Anterior cingulate cortex (tissue), 58 donors: ENCODE results near the gene WDR35.
"Not testable (repeated sequence)": the region's sequence is repeated elsewhere in the genome, so short reads cannot be mapped to it uniquely, and the experiment has no call there.

Experiments used
- DNase-seq, 58 donors: peaks; one replicate each; lab custom pipeline; 2025; lab: John Stamatoyannopoulos, UW

WDR35 gene

DNA sequence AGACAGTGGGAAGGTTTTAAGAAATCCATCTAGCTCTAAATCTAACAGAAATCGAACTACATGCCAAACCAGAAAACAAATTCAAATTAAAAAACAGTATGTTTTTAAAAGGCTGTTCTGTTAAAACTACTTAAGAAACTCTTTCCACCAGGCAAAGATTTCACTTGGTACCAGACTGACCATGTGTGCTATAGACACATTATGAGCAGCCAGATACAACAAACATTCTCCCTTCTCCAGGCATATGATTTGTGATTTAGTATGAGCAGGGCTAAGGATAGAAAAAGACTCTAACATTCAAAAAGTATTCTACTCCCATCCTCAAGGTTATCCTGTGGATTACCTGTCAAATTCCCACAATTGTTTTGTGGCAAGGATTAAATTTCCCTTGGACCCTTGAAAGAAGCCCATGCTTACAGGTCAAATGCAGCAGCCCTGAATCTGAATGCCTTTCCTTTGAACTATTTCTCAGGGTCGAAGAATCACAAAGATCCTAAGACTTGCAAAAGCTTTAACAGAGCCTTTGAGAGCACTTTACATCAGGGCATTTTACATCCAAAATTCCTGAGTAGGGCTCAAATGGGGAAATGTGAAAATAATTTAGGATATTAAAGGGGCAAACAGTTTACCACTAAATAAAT is 45.6 kb downstream of the WDR35 start:
- DNase-seq = no peak

DNA sequence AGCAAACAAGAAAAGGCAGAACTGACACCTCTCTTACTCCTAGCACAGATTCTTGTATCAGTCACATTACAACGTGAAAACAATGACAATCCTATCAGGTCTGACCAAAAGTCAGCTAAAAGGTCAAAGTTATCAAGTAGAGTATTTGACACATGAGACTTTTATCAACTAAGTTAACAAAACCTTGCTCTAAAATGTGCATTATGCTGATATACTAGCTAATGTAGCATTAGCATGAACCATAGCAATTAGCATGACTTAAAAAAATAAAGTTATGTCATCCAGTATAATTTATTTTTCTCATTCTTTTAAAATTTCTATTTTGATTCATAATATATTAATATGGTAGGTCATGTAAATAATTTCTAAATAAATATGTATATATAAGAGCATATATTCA is 46.7 kb downstream of the WDR35 start:
- DNase-seq = no peak

DNA sequence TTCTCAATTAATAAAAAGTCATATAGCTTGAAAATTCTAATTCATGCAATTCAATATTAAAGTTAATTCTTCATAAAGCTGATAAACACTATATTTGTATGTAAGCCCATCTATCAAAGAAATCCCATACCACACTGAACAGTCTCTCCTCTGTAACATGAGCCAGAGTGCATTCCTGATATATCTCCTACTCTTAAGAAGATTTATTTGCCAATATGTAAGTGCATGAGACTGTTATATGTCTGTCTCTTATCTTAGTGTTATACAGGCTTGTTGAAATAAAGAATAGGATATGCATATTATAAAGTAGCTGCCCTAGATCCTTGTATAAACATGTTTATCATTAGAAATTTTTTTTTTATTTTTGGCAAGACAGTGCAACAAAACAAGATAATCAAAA is 47.7 kb downstream of the WDR35 start:
- DNase-seq = no peak

DNA sequence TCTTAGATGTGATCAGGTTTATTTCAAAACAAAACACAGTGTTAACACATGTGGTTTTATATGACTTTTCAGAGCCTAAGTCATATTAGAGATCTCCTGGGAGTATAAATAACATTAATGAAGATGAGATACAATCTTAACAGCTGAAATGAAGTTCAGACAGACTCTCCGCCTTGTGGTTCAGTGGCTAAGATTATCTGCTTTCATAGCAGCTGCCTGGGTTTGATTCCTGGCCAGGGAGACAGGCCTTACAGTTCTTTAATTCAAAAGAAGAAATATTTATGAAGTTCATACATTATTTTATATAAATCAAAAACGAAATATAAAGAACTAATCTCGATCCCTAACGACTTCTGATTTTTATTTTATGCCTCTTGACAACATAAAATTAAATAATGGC is 52.9 kb downstream of the WDR35 start:
- no peak for DNase-seq

DNA sequence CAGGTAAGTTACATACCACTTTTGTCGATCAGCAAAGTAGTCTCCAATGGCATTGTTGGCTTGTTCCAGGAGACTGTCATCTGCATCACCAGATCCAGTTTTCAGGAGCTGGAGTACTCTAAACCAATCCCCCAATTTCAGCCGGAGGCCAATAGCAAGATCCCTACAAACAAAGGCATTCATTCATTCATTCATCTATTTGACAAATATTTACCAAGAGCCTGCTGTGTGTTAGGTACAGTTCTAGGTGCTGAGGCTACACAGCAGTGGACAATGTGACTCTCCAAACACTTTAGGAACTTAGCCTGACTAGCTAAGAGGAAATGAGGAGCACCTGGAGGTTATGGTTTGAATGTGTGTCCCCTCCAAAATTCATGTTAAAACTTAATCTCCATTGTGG is 53.7 kb downstream of the WDR35 start:
- no peak for DNase-seq

DNA sequence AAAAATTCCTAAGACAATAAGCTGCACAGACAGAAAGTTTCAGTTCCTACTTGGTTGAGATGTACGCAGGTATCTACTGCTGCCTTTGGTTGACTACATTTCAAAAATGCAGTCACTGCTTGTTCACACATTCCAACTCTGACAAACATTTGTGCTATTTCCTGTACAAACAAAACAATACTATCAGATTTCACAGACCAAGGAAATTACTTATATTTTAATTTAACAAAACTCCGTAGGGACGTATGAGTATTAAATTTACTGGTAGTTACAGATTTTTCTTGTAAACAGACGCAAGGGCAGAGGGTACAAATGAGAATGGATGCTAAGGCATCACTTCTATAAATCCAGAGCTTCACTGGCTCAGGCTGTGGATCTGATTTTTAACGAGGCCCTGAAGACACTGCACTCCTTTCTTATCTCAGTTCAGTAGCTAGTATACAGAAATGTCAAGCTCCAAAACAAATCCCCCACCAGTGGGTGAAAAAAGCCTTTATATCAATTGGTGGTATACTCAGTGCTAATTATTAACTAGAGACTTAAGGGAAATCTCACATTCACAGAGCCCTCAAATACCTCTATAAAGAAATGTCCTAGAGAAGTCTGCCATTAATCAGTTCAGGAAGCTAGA is 56.4 kb downstream of the WDR35 start:
- DNase-seq = no peak

DNA sequence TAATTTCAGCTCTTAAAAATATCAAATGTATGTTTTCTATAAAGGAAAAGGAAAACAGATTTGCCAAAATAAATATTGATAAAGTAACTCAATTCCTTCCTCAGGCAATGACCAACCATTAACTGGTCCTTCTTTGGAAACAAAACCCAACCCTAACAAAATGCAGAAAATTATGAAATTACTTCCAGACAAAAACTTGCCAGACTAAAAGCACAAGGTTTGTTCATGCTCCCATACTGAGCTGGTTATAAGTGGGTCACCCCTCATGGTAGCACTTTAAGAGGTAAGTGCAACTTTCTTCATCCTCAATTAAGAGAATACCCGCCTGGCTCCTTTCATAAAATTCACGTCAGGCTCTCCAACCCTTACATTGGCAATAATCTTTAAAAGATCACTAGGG is 57.0 kb downstream of the WDR35 start:
- no peak for DNase-seq

DNA sequence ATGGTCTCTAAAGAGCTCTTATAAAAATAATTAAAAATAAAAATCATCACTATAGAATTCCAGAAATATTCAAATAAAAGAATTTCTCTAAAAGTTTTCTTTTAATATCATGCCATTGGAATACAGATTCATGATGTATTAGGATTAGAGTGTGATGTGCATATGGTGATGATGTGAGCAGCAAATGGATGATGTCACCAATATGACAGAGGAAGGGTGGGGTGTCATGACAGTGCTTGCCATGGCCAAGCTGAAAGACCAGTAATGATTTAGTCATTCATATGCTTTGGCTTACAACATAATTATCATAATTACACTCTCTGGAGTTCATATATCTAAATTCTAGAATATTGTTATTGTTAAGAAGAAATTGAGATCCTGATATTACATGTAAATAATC is 60.7 kb downstream of the WDR35 start:
- DNase-seq = no peak

DNA sequence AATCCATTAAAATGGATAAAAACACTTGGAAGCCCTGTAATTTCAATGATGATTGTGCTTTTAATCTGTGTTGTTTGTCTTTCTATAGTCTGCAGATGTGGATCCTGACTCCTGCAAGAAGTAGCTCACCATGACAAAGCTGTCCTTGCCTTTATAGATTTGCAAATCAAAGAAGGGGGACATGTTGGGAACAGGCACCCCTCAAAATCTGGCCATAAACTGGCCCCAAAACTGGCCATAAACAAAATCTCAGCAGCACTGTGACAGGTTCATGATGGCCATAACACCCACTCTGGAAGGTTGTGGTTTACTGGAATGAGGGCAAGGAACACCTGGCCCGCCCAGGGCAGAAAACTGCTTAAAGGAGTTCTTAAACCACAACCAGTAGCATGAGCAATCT is 62.1 kb downstream of the WDR35 start:
- not testable (repeated sequence) for DNase-seq

DNA sequence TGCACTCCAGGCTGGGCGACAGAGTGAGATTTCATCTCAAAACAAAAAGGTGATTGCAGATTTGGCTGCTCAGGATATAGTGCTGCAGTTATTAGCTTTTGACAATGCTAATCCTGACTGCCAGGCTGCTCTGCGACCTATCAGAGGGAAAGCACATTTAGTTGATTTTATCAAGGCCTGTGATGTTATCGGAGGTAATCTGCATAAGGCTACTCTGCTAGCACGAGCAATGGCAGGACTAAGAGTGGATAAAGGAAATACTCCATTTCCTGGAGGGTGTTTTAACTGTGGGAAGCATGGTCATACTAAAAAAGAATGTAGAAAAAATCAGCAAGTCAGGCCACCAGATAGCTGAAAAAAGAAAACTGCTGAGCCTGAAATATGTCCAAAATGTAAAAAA is 65.4 kb downstream of the WDR35 start:
- not testable (repeated sequence) for DNase-seq

DNA sequence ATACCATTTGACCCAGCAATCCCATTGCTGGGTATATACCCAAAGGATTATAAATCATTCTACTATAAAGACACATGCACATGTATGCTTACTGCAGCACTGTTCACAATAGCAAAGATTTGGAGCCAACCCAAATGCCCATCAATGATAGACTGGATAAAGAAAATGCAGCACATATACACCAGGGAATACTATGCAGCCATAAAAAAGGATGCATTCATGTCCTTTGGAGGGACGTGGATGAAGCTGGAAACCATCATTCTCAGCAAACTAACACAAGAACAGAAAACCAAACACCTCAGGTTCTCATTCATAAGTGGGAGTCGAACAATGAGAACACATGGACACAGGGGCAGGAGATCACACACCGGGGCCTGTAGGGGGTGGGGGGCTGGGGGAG is 67.7 kb downstream of the WDR35 start:
- DNase-seq = not testable (repeated sequence)

DNA sequence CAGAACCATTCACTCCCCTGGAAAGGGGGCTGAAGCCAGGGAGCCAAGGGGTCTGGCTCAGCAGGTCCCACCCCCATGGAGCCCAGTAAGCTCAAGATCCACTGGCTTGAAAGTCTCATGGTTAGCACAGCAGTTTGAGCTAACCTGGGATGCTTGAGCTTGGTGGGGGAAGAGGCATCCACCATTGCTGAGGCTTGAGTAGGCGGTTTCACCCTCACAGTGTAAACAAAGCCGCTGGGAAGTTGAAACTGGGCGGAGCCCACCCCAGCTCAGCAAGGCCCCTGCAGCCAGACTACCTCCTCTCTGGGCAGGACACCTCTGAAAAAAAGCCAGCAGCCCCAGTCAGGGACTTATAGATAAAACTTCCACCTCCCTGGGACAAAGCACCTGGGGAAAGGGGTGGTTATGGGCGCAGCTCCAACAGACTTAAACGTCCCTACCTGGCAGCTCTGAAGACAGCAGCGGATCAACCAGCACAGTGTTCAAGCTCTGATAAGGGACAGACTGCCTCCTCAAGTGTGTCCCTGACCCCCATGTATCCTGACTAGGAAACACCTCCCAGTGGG is 73.4 kb downstream of the WDR35 start:
- no peak for DNase-seq

DNA sequence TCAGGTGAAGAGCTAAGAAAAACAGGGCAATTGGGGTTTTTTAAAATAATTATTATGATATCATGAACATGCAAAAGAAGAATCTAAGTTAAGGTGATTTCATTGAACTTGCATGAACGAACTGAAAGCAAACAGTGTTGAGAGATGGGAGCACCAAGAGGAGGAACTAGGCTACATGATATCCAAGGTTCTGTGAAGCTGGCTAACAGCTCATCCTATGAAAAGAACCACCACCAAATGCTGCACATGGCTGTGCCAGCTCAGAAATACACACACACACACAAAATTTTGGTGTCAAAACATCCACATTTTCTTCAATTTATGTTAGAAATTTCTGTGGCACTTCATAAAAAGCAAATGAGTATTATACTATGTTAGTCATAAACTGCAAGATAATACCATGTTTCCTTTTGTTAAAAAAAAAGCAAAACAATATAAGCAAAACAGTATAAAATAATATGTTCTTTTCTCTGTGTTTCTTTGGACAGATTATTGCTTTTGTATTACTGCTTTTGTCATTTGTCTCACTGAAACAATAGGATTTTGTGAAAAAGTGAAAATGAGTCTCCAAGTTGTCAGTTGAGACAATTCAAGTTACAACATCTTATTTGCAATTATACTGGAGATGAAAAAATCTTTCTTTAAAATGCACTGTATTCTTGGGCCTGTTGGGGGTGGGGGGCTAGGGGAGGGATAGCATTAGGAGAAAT is 75.5 kb downstream of the WDR35 start:
- no peak for DNase-seq

DNA sequence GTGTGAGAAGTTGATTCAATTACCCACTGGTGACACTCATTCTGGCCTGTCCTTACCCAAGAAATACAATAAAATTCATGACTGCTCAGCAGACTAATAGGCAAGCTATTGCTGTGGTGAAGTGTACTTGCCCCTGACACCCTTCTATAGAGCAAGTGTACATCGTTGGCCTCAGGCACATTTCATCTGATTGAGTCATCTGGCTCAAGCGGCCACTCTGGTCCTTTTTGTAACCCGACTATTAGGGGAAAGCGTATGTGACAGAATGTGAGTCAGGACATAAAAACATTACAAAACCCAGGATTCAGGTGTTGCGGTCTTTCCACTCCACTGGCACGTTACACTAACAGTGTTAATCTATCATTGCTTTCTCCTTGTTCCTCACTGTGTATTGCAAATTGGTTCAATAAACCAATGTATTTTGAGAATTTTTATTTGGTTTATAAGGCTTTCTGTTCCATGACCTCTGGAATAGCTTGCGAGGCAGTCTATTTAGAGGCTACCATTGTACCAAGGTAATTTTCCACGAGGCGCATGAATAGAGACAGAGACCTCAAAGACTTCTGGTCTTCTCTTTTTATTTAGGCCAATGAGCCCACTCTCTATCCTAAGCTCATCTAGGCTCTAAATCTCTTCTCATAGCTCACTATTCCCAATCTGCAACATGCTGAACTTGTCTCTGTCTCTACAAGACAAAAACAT is 77.9 kb downstream of the WDR35 start:
- DNase-seq = no peak

DNA sequence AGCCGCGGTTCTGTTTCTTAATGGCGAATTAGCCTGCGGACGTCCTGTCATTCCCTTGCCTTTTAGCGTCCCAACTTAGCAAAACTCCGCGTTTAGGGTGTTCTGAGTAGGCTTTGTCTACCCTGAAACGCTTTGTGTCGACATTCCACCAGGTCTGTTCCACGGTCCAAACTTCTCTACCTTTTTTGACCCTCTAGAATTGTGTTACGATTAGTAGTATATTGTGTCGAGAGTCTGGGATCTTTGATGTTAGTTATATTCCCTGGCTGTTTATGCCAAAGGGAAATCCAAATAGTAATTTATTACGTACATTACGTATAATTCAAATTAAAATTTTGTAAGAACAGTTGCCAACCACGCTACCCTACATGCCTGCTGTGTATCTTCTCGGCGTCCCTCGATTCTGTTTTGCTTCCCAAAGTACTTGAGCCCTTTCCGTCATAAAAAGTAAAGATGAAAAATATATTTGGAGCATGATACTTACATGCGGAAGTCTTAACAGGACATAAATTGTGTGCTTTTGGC is 87.6 kb downstream of the WDR35 start:
- no peak for DNase-seq

DNA sequence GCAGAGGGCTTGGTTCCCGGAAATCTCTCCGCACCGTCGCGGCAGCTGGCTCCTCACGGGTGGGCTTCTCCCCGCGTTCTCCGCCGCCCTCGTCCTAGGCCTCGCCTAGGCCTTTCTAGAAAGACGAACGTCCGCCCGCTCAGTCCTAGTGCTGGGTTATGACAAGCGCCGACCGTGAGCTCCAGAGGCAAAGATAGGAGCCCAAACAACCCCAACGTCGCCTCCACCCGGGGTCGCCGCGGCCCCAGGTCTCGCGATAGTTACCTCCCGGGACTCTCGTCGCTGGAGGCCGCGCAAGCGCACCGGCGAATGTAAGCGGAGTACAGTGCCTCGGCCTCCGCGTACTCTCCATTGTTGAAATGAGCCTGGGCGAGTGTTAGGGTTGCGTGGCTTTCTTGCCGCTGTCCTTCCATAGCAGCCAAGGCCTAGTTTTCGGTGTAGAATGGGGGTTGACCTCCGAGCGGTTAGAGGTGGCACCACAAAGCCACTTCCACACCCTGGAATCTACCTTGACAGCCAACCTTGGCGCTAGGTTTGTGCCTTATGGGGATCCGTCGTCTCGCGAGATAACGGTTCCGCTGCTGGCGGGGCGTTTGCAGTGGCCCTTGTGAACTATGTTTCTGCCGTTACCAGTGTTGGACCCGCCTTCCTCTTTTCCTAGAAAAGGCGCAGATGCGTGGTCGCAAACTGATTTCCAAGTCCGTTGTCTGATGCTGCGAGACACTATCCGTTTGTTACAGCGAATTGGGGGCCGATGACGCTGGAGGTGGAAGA is 88.3 kb downstream of the WDR35 start, which contains the start of gene TTC32:
TTC32 (minus strand) TSS at position 542 of the 774 bp plus-strand sequence; CDS start at position 413, 129 bp downstream.
- peak; percentile 75 to 99 (median 92) for DNase-seq

DNA sequence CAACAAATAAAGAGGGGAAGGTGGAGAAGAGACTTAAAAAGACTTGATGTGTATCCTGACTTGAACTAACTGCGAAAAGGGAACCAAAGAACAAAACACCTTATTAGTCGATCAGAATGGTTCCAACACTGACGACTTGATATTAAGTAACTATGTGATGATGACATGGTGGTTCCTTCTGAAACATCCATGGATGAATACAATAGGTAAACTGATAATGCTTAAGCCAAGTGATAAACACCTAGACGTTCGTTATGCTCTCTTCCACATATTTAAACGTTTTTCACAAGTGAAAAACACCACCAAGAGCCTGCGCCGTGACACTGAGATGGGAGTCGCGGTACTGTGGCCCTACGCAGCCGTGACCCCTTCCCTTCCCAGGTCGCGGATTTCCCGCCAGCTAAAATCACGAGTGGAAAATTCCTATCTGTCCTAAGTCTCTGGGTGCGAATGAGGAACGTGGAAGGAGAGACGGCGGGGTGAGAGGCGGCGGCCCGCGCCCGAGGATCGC is 88.9 kb downstream of the WDR35 start:
- peak in 5 of 58 donors; percentile 46 to 65 (median 58) for DNase-seq

DNA sequence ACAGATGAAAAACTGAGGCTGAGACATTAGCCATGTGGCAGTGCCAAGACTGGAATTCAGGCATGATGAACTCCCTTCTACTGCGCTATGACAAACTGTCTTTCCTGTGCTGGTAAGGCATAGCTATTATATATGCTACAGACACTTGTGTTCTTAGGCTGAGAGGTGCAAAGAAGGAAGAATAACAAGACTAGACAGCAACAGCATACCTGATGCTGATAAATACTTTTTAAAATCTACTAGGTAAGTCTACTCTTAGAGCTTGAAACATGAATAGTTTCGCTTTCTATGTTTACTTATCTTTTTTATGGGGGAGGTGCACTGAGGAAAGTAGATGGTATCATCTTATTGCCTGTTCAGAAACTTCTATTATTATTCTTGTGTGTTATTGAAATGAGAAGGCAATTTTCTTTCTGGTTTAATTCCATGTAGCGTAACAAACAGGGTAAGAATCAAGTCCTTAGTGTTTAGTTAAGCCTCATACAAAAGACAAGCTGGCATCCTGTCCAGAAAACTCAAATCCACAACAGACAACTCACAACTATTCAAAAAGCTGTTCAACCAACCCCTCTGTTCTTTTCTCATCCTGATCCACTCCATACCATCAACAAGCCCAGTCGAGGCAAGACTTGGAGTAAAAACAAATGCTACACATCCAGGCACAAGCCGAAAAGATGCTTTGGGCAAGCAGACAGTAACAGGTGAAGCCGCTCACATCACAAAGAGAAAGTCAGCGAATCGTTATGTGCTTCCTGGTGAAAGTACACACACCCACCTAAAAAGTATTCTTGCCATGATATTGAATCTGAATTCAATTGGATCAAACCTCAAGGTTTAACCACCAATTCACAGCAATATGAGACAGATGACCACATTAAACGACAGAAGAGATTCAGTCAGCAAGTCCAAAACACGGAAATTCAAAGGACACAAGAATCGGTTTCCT is 89.6 kb downstream of the WDR35 start:
- no peak for DNase-seq
